B cell (primary cell): Measurements from ENCODE around the gene ANKRD2.
"Not testable (repeated sequence)": the region's sequence is repeated elsewhere in the genome, so short reads cannot be mapped to it uniquely, and the experiment has no call there.

Experiments
- EZH2 ChIP-seq: IDR thresholded peaks from 2 replicates; pipeline ENCODE4 v1.6.1; 2012; ENCODE audit warnings: borderline replicate concordance, low read depth, mild to moderate bottlenecking, moderate library complexity, low read length; ENCODE audit not compliant: insufficient read depth, poor library complexity, severe bottlenecking
- TF ChIP-seq, protein P1 (sequence below): fragments of 200-600 bp; IDR thresholded peaks from one replicate; pipeline ENCODE4 v1.8.0; 2022; ENCODE audit warnings: antibody characterized with exemption, mild to moderate bottlenecking

DNA sequence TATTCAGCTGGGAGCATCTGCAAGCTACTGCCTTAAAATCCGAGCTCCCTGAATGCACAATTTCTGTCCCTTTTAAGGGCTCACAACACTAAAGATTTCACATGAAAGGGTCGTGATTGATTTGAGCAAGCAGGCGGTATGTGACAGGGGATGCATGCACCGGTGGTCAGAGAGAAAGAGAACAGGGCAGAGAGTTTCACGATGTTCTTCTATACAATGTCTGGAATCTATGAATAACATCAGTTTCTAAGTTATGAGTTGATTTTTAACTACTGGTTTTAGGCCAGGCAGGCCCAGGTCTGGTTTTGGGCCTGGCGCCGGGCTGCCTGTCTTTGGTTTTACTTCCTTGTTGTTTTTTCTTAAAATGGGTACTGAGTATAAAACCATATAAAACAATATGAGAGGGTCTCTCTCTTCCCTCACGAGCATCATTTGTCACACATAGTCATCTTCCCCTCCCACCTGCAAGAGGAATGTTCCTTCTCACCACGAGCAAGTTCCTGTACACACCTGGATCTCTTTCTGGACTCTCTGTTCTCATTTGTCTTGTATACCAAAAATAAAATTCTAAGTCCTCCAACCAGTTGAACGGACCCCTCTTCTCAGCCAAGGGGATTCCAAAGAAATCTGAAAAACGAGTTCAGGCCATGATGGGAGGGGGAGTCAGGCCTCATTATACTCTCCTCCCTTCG is 11.0 kb upstream of the ANKRD2 start:
- TF ChIP-seq, protein P1, sequence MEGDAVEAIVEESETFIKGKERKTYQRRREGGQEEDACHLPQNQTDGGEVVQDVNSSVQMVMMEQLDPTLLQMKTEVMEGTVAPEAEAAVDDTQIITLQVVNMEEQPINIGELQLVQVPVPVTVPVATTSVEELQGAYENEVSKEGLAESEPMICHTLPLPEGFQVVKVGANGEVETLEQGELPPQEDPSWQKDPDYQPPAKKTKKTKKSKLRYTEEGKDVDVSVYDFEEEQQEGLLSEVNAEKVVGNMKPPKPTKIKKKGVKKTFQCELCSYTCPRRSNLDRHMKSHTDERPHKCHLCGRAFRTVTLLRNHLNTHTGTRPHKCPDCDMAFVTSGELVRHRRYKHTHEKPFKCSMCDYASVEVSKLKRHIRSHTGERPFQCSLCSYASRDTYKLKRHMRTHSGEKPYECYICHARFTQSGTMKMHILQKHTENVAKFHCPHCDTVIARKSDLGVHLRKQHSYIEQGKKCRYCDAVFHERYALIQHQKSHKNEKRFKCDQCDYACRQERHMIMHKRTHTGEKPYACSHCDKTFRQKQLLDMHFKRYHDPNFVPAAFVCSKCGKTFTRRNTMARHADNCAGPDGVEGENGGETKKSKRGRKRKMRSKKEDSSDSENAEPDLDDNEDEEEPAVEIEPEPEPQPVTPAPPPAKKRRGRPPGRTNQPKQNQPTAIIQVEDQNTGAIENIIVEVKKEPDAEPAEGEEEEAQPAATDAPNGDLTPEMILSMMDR, result not testable (repeated sequence)
- TF ChIP-seq EZH2, result not testable (repeated sequence)
